RWPE2 (cell line): ENCODE data around the gene SMIM45.
A peak's percentile ranks its signal among the peaks of the same experiment; 100 is the strongest.

Experiments
- ATAC-seq: fragments of 200-7000 bp; cut with Tn5 transposase; 3 replicates; pipeline ENCODE4 v1.9.1; 2021; ENCODE audit warnings: low read depth
- DNase-seq: peaks from one replicate; pipeline ENCODE4 v3.0.0-alpha.2; 2020; ENCODE audit warnings: low spot score
- H3K27ac ChIP-seq: fragments of 450-650 bp; 2 replicates; pipeline ENCODE4 v1.5.1; 2017; ENCODE audit warnings: mild to moderate bottlenecking; ENCODE audit not compliant: poor library complexity, severe bottlenecking
- H3K27me3 ChIP-seq: fragments of 250-450 bp; sonication (Bioruptor Pico); 2 replicates; pipeline ENCODE4 v1.5.1; 2021; ENCODE audit warnings: mild to moderate bottlenecking, moderate library complexity; ENCODE audit not compliant: insufficient read depth, poor library complexity, severe bottlenecking
- H3K36me3 ChIP-seq: fragments of 250-450 bp; sonication (Bioruptor Pico); 2 replicates; pipeline ENCODE4 v1.5.1; 2020; ENCODE audit warnings: low read depth, mild to moderate bottlenecking, moderate library complexity
- H3K4me1 ChIP-seq: fragments of 250-450 bp; sonication (Bioruptor Pico); 2 replicates; pipeline ENCODE4 v1.5.1; 2021; ENCODE audit warnings: mild to moderate bottlenecking, moderate library complexity; ENCODE audit not compliant: insufficient read depth, poor library complexity, severe bottlenecking
- H3K4me3 ChIP-seq: fragments of 250-450 bp; sonication (Bioruptor Pico); 2 replicates; pipeline ENCODE4 v1.5.1; 2021; ENCODE audit warnings: mild to moderate bottlenecking, moderate library complexity; ENCODE audit not compliant: severe bottlenecking
- H3K9me3 ChIP-seq: fragments of 250-450 bp; sonication (Bioruptor Pico); 2 replicates; pipeline ENCODE4 v1.5.1; 2021; ENCODE audit warnings: mild to moderate bottlenecking, moderate library complexity; ENCODE audit not compliant: severe bottlenecking
- TF ChIP-seq, protein P1 (sequence below): fragments of 450-650 bp; IDR thresholded peaks from one replicate; pipeline ENCODE4 v1.5.1; 2017; ENCODE audit warnings: mild to moderate bottlenecking, moderate library complexity; ENCODE audit not compliant: poor library complexity, severe bottlenecking

SMIM45 gene

GRCh38 chr22:41966225-41966606, 14.3 kb downstream of the SMIM45 start:
- H3K27me3 ChIP-seq: no peaks in the 10 kb centered on the region
- no peak overlapping the region for H3K4me3 ChIP-seq
- H3K4me1 ChIP-seq: no peaks in the 10 kb centered on the region
- DNase-seq (no peak), ATAC-seq (no peak)
- H3K27ac ChIP-seq: no peak overlapping the region
- H3K36me3 ChIP-seq: no peaks in the 10 kb centered on the region
- no peaks in the 10 kb centered on the region for H3K9me3 ChIP-seq
- TF ChIP-seq, protein P1, sequence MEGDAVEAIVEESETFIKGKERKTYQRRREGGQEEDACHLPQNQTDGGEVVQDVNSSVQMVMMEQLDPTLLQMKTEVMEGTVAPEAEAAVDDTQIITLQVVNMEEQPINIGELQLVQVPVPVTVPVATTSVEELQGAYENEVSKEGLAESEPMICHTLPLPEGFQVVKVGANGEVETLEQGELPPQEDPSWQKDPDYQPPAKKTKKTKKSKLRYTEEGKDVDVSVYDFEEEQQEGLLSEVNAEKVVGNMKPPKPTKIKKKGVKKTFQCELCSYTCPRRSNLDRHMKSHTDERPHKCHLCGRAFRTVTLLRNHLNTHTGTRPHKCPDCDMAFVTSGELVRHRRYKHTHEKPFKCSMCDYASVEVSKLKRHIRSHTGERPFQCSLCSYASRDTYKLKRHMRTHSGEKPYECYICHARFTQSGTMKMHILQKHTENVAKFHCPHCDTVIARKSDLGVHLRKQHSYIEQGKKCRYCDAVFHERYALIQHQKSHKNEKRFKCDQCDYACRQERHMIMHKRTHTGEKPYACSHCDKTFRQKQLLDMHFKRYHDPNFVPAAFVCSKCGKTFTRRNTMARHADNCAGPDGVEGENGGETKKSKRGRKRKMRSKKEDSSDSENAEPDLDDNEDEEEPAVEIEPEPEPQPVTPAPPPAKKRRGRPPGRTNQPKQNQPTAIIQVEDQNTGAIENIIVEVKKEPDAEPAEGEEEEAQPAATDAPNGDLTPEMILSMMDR: no peak

GRCh38 chr22:41966607-41967240, 14.8 kb downstream of the SMIM45 start:
- Histone ChIP-seq H3K36me3 (no peaks in the 10 kb centered on the region), H3K9me3 (no peaks in the 10 kb centered on the region), H3K4me3 (no peak overlapping the region), H3K27me3 (no peaks in the 10 kb centered on the region), H3K4me1 (no peaks in the 10 kb centered on the region), H3K27ac (no peak overlapping the region)
- DNase-seq: no peak
- TF ChIP-seq, protein P1: peak; percentile 65
- ATAC-seq: peak; percentile 80

GRCh38 chr22:41968601-41969000, 16.7 kb downstream of the SMIM45 start:
- TF ChIP-seq, protein P1: no peak
- DNase-seq: no peak

GRCh38 chr22:41969110-41969646, 17.2 kb downstream of the SMIM45 start, which contains the start of gene SEPTIN3:
Gene SEPTIN3 (plus strand): TSS chr22:41969443. CDS start chr22:41971493, 2,050 bp downstream.
- no peaks in the 10 kb centered on the region for H3K9me3 ChIP-seq
- TF ChIP-seq, protein P1: no peak
- no peak for DNase-seq
- no peak for ATAC-seq
- no peaks in the 10 kb centered on the region for H3K27me3 ChIP-seq
- no peak within 1 kb of the TSS for H3K27ac ChIP-seq
- no peaks in the 10 kb centered on the region for H3K36me3 ChIP-seq
- H3K4me1 ChIP-seq: no peaks in the 10 kb centered on the region
- H3K4me3 ChIP-seq: no peak within 1 kb of the TSS

More at GRCh38 chr22:41968601-41969000, 16.7 kb downstream of the SMIM45 start:
- Histone ChIP-seq H3K4me3 (no peak overlapping the region), H3K27ac (no peak overlapping the region), H3K9me3 (no peaks in the 10 kb centered on the region), H3K4me1 (no peaks in the 10 kb centered on the region), H3K36me3 (no peaks in the 10 kb centered on the region), H3K27me3 (no peaks in the 10 kb centered on the region)
- ATAC-seq: peak; percentile 67

DNA sequence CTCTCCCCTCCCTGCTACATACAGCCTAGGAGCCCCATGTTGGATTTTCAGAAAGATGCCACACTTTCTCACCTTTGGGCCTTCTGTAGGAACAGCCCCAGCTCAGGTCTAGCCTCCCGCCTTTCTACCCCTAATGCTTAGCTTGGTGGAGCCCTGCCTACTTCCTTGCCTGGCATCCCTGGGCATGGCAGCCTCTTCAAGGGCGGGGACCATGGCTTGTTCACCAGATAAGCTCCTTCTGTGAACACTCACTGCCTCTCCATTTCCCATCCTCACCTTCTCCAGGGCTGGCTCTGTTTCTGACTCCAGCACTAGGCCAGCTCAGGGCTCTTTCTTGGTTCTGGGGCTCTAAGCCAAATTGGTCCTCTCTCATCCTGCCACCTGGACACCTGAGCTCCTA, 18.7 kb downstream of the SMIM45 start:
- ATAC-seq: no peak
- Histone ChIP-seq H3K9me3 (no peaks in the 10 kb centered on the region), H3K36me3 (no peaks in the 10 kb centered on the region), H3K27me3 (peaks cover 7% of the 10 kb centered on the region), H3K4me1 (no peaks in the 10 kb centered on the region), H3K27ac (no peak overlapping the region), H3K4me3 (no peak overlapping the region)
- DNase-seq: no peak
- TF ChIP-seq, protein P1: no peak
